ENCODE results near the gene CRIM1.

CRIM1 gene

GRCh38 chr2:36369163-36369562 lies 13.6 kb downstream of the CRIM1 start:
- H3K4me3 Mint-ChIP-seq, result no peak overlapping the region
- H3K4me1 Mint-ChIP-seq, result peaks cover 12% of the 10 kb centered on the region
- H3K36me3 Mint-ChIP-seq (ENCODE audit: insufficient read depth), result no peaks in the 10 kb centered on the region
- H3K9me3 Mint-ChIP-seq, result no peaks in the 10 kb centered on the region
- DNase-seq (ENCODE audit: low spot score in 2 of 2) (no peak), ATAC-seq (replicated peaks; ENCODE audit: extremely low read depth, poor library complexity, severe bottlenecking) (no peak)
- H3K27ac Mint-ChIP-seq (ENCODE audit: low read depth), result no peak overlapping the region
- H3K27me3 Mint-ChIP-seq, result no peaks in the 10 kb centered on the region

- DNase-seq (ENCODE audit: low spot score in 2 of 2) (no peak), ATAC-seq (replicated peaks; ENCODE audit: extremely low read depth, poor library complexity, severe bottlenecking) (no peak)
- no peaks in the 10 kb centered on the region for H3K27me3 Mint-ChIP-seq
- H3K4me1 Mint-ChIP-seq, result peaks cover 12% of the 10 kb centered on the region
- no peaks in the 10 kb centered on the region for H3K9me3 Mint-ChIP-seq
- no peaks in the 10 kb centered on the region for H3K36me3 Mint-ChIP-seq (ENCODE audit: insufficient read depth)
- no peak overlapping the region for H3K4me3 Mint-ChIP-seq
- H3K27ac Mint-ChIP-seq (ENCODE audit: low read depth), result no peak overlapping the region
These were observed 14.1 kb downstream of the CRIM1 start for GRCh38 chr2:36369716-36370115.

- ATAC-seq (replicated peaks; ENCODE audit: extremely low read depth, poor library complexity, severe bottlenecking), result no peak
- no peak for DNase-seq (ENCODE audit: low spot score in 2 of 2)
- H3K27me3 Mint-ChIP-seq, result no peaks in the 10 kb centered on the region
- H3K4me3 Mint-ChIP-seq, result no peak overlapping the region
- H3K4me1 Mint-ChIP-seq, result peaks cover 12% of the 10 kb centered on the region
- no peak overlapping the region for H3K27ac Mint-ChIP-seq (ENCODE audit: low read depth)
- no peaks in the 10 kb centered on the region for H3K9me3 Mint-ChIP-seq
- no peaks in the 10 kb centered on the region for H3K36me3 Mint-ChIP-seq (ENCODE audit: insufficient read depth)
These were observed 14.7 kb downstream of the CRIM1 start for GRCh38 chr2:36370281-36370680.

- H3K27me3 Mint-ChIP-seq, result no peaks in the 10 kb centered on the region
- no peak overlapping the region for H3K27ac Mint-ChIP-seq (ENCODE audit: low read depth)
- ATAC-seq (replicated peaks; ENCODE audit: extremely low read depth, poor library complexity, severe bottlenecking), result no peak
- no peaks in the 10 kb centered on the region for H3K36me3 Mint-ChIP-seq (ENCODE audit: insufficient read depth)
- H3K4me3 Mint-ChIP-seq, result no peak overlapping the region
- no peak for DNase-seq (ENCODE audit: low spot score in 2 of 2)
- no peaks in the 10 kb centered on the region for H3K9me3 Mint-ChIP-seq
- peaks cover 12% of the 10 kb centered on the region for H3K4me1 Mint-ChIP-seq
These were observed 15.7 kb downstream of the CRIM1 start for GRCh38 chr2:36371070-36371874.

- no peak for ATAC-seq (replicated peaks; ENCODE audit: extremely low read depth, poor library complexity, severe bottlenecking)
- Mint-ChIP-seq H3K9me3 (no peaks in the 10 kb centered on the region), H3K4me3 (no peak overlapping the region), H3K27me3 (no peaks in the 10 kb centered on the region), H3K4me1 (peaks cover 12% of the 10 kb centered on the region), H3K36me3 (ENCODE audit: insufficient read depth) (no peaks in the 10 kb centered on the region), H3K27ac (ENCODE audit: low read depth) (no peak overlapping the region)
- no peak for DNase-seq (ENCODE audit: low spot score in 2 of 2)
These were observed 16.4 kb downstream of the CRIM1 start for GRCh38 chr2:36371928-36372391.

GRCh38 chr2:36373149-36373926 lies 17.8 kb downstream of the CRIM1 start:
- DNase-seq (ENCODE audit: low spot score in 2 of 2) (no peak), ATAC-seq (replicated peaks; ENCODE audit: extremely low read depth, poor library complexity, severe bottlenecking) (no peak)
- Mint-ChIP-seq H3K27me3 (no peaks in the 10 kb centered on the region), H3K27ac (ENCODE audit: low read depth) (no peak overlapping the region), H3K9me3 (no peaks in the 10 kb centered on the region), H3K4me3 (no peak overlapping the region), H3K36me3 (ENCODE audit: insufficient read depth) (peaks cover 2% of the 10 kb centered on the region), H3K4me1 (peaks cover 12% of the 10 kb centered on the region)

GRCh38 chr2:36374585-36374984 lies 19.0 kb downstream of the CRIM1 start:
- no peaks in the 10 kb centered on the region for H3K9me3 Mint-ChIP-seq
- peaks cover 4% of the 10 kb centered on the region for H3K36me3 Mint-ChIP-seq (ENCODE audit: insufficient read depth)
- no peak for ATAC-seq (replicated peaks; ENCODE audit: extremely low read depth, poor library complexity, severe bottlenecking)
- H3K4me3 Mint-ChIP-seq, result no peak overlapping the region
- H3K4me1 Mint-ChIP-seq, result peaks cover 12% of the 10 kb centered on the region
- H3K27me3 Mint-ChIP-seq, result no peaks in the 10 kb centered on the region
- no peak overlapping the region for H3K27ac Mint-ChIP-seq (ENCODE audit: low read depth)
- no peak for DNase-seq (ENCODE audit: low spot score in 2 of 2)

GRCh38 chr2:36376319-36376765 lies 20.8 kb downstream of the CRIM1 start:
- peaks cover 6% of the 10 kb centered on the region for H3K36me3 Mint-ChIP-seq (ENCODE audit: insufficient read depth)
- no peak for DNase-seq (ENCODE audit: low spot score in 2 of 2)
- peaks cover 12% of the 10 kb centered on the region for H3K4me1 Mint-ChIP-seq
- no peak overlapping the region for H3K4me3 Mint-ChIP-seq
- H3K9me3 Mint-ChIP-seq, result no peaks in the 10 kb centered on the region
- no peaks in the 10 kb centered on the region for H3K27me3 Mint-ChIP-seq
- ATAC-seq (replicated peaks; ENCODE audit: extremely low read depth, poor library complexity, severe bottlenecking), result no peak
- H3K27ac Mint-ChIP-seq (ENCODE audit: low read depth), result no peak overlapping the region

GRCh38 chr2:36376992-36377738 lies 21.6 kb downstream of the CRIM1 start:
- Mint-ChIP-seq H3K27ac (ENCODE audit: low read depth) (no peak overlapping the region), H3K4me3 (no peak overlapping the region), H3K4me1 (peaks cover 12% of the 10 kb centered on the region), H3K27me3 (no peaks in the 10 kb centered on the region), H3K36me3 (ENCODE audit: insufficient read depth) (peaks cover 6% of the 10 kb centered on the region), H3K9me3 (no peaks in the 10 kb centered on the region)
- DNase-seq (ENCODE audit: low spot score in 2 of 2), result no peak
- ATAC-seq (replicated peaks; ENCODE audit: extremely low read depth, poor library complexity, severe bottlenecking), result no peak

GRCh38 chr2:36379710-36380448 lies 24.3 kb downstream of the CRIM1 start:
- H3K9me3 Mint-ChIP-seq, result no peaks in the 10 kb centered on the region
- ATAC-seq (replicated peaks; ENCODE audit: extremely low read depth, poor library complexity, severe bottlenecking), result no peak
- no peaks in the 10 kb centered on the region for H3K27me3 Mint-ChIP-seq
- H3K4me1 Mint-ChIP-seq, result no peaks in the 10 kb centered on the region
- no peak overlapping the region for H3K4me3 Mint-ChIP-seq
- no peak overlapping the region for H3K27ac Mint-ChIP-seq (ENCODE audit: low read depth)
- no peak for DNase-seq (ENCODE audit: low spot score in 2 of 2)
- H3K36me3 Mint-ChIP-seq (ENCODE audit: insufficient read depth), result peaks cover 6% of the 10 kb centered on the region

GRCh38 chr2:36380624-36381481 lies 25.3 kb downstream of the CRIM1 start:
- no peak overlapping the region for H3K27ac Mint-ChIP-seq (ENCODE audit: low read depth)
- no peaks in the 10 kb centered on the region for H3K4me1 Mint-ChIP-seq
- peaks cover 6% of the 10 kb centered on the region for H3K36me3 Mint-ChIP-seq (ENCODE audit: insufficient read depth)
- no peak for ATAC-seq (replicated peaks; ENCODE audit: extremely low read depth, poor library complexity, severe bottlenecking)
- DNase-seq (ENCODE audit: low spot score in 2 of 2), result no peak
- H3K4me3 Mint-ChIP-seq, result no peak overlapping the region
- no peaks in the 10 kb centered on the region for H3K27me3 Mint-ChIP-seq
- H3K9me3 Mint-ChIP-seq, result no peaks in the 10 kb centered on the region

All from central memory CD8-positive, alpha-beta T cell (primary cell).